ENCODE measurements around the gene EXOC7. TPM values are rescaled to one million over a fixed set of nuclear protein-coding genes. Genes with fewer than 3 reads are reported as not detected.
"Not testable (repeated sequence)": the region's sequence is repeated elsewhere in the genome, so short reads cannot be mapped to it uniquely, and the experiment has no call there.

EXOC7 gene
- polyA plus RNA-seq, 4 donors, result 47.3 to 88.0 (median 49.7) TPM

- H3K36me3 ChIP-seq (ENCODE audit: control insufficient read depth in 3 of 3, insufficient read depth in 2 of 3, low read depth in 1 of 3, low read length in 3 of 3), result peaks cover 20 to 78% (median 21%) of the 10 kb centered on the region in 3 donors
- peak in 1 of 2 donors; percentile 62 for DNase-seq
- 88 to 94% (median 89%) methylated on average over 11 of the region's 11 CpGs for WGBS, 3 donors
Measured at GRCh38 chr17:76050538-76051467, 52.8 kb downstream of the EXOC7 start.

GRCh38 chr17:76049836-76050537, 53.6 kb downstream of the EXOC7 start:
- H3K36me3 ChIP-seq (ENCODE audit: control insufficient read depth in 3 of 3, insufficient read depth in 2 of 3, low read depth in 1 of 3, low read length in 3 of 3), result peaks cover 20 to 77% (median 26%) of the 10 kb centered on the region in 3 donors
- no peak overlapping the region for H3K4me3 ChIP-seq (ENCODE audit: low read depth in 1 of 3, low read length in 3 of 3)
- 95 to 96% (median 95%) methylated on average over 15 of the region's 15 CpGs for WGBS, 3 donors
- no peak for FAIRE-seq
- no peaks in the 10 kb centered on the region for H3K9me3 ChIP-seq (ENCODE audit: control insufficient read depth in 2 of 2, insufficient read depth in 1 of 2, low read depth in 1 of 2, low read length in 1 of 2)
- H3K27ac ChIP-seq (ENCODE audit: low read depth in 1 of 3, low read length in 2 of 3), result peak overlapping the region in 1 of 3 donors; percentile 82
- no peaks in the 10 kb centered on the region for H3K27me3 ChIP-seq (ENCODE audit: control insufficient read depth in 3 of 3, insufficient read depth in 3 of 3, low read length in 3 of 3)
- H3K4me1 ChIP-seq (ENCODE audit: control insufficient read depth in 3 of 3, insufficient read depth in 2 of 3, low read depth in 1 of 3, low read length in 2 of 3), result peaks cover 0 to 24% (median 0%) of the 10 kb centered on the region in 3 donors
- DNase-seq, result no peak

More at GRCh38 chr17:76050538-76051467, 52.8 kb downstream of the EXOC7 start:
- Histone ChIP-seq H3K27ac (ENCODE audit: low read depth in 1 of 3, low read length in 2 of 3) (peak overlapping the region in 1 of 3 donors; percentile 82), H3K27me3 (ENCODE audit: control insufficient read depth in 3 of 3, insufficient read depth in 3 of 3, low read length in 3 of 3) (no peaks in the 10 kb centered on the region), H3K4me3 (ENCODE audit: low read depth in 1 of 3, low read length in 3 of 3) (no peak overlapping the region), H3K4me1 (ENCODE audit: control insufficient read depth in 3 of 3, insufficient read depth in 2 of 3, low read depth in 1 of 3, low read length in 2 of 3) (peaks cover 0 to 24% (median 0%) of the 10 kb centered on the region in 3 donors), H3K9me3 (ENCODE audit: control insufficient read depth in 2 of 2, insufficient read depth in 1 of 2, low read depth in 1 of 2, low read length in 1 of 2) (no peaks in the 10 kb centered on the region)
- FAIRE-seq, result no peak

- FAIRE-seq, result no peak
- Histone ChIP-seq H3K36me3 (ENCODE audit: control insufficient read depth in 3 of 3, insufficient read depth in 2 of 3, low read depth in 1 of 3, low read length in 3 of 3) (peaks cover 20 to 78% (median 32%) of the 10 kb centered on the region in 3 donors), H3K27ac (ENCODE audit: low read depth in 1 of 3, low read length in 2 of 3) (no peak overlapping the region)
Measured at GRCh38 chr17:76049239-76049638, 54.3 kb downstream of the EXOC7 start.

GRCh38 chr17:76048711-76049110, 54.9 kb downstream of the EXOC7 start:
- DNase-seq (no peak), FAIRE-seq (no peak)
- Histone ChIP-seq H3K4me3 (ENCODE audit: low read depth in 1 of 3, low read length in 3 of 3) (no peak overlapping the region), H3K36me3 (ENCODE audit: control insufficient read depth in 3 of 3, insufficient read depth in 2 of 3, low read depth in 1 of 3, low read length in 3 of 3) (peaks cover 24 to 78% (median 32%) of the 10 kb centered on the region in 3 donors), H3K27ac (ENCODE audit: low read depth in 1 of 3, low read length in 2 of 3) (no peak overlapping the region), H3K9me3 (ENCODE audit: control insufficient read depth in 2 of 2, insufficient read depth in 1 of 2, low read depth in 1 of 2, low read length in 1 of 2) (no peaks in the 10 kb centered on the region), H3K4me1 (ENCODE audit: control insufficient read depth in 3 of 3, insufficient read depth in 2 of 3, low read depth in 1 of 3, low read length in 2 of 3) (peaks cover 0 to 22% (median 0%) of the 10 kb centered on the region in 3 donors), H3K27me3 (ENCODE audit: control insufficient read depth in 3 of 3, insufficient read depth in 3 of 3, low read length in 3 of 3) (no peaks in the 10 kb centered on the region)
- 79 to 81% (median 80%) methylated on average over 9 of the region's 9 CpGs for WGBS, 3 donors

More at GRCh38 chr17:76049239-76049638, 54.3 kb downstream of the EXOC7 start:
- no peak for DNase-seq
- H3K9me3 ChIP-seq (ENCODE audit: control insufficient read depth in 2 of 2, insufficient read depth in 1 of 2, low read depth in 1 of 2, low read length in 1 of 2), result no peaks in the 10 kb centered on the region
- no peaks in the 10 kb centered on the region for H3K27me3 ChIP-seq (ENCODE audit: control insufficient read depth in 3 of 3, insufficient read depth in 3 of 3, low read length in 3 of 3)
- 89 to 95% (median 95%) methylated on average over 3 of the region's 3 CpGs for WGBS, 3 donors
- H3K4me1 ChIP-seq (ENCODE audit: control insufficient read depth in 3 of 3, insufficient read depth in 2 of 3, low read depth in 1 of 3, low read length in 2 of 3), result peaks cover 0 to 24% (median 0%) of the 10 kb centered on the region in 3 donors
- H3K4me3 ChIP-seq (ENCODE audit: low read depth in 1 of 3, low read length in 3 of 3), result no peak overlapping the region

GRCh38 chr17:76048025-76048605, 55.5 kb downstream of the EXOC7 start:
- no peak overlapping the region for H3K27ac ChIP-seq (ENCODE audit: low read depth in 1 of 3, low read length in 2 of 3)
- peaks cover 23 to 79% (median 34%) of the 10 kb centered on the region in 3 donors for H3K36me3 ChIP-seq (ENCODE audit: control insufficient read depth in 3 of 3, insufficient read depth in 2 of 3, low read depth in 1 of 3, low read length in 3 of 3)
- H3K4me3 ChIP-seq (ENCODE audit: low read depth in 1 of 3, low read length in 3 of 3), result no peak overlapping the region
- no peaks in the 10 kb centered on the region for H3K27me3 ChIP-seq (ENCODE audit: control insufficient read depth in 3 of 3, insufficient read depth in 3 of 3, low read length in 3 of 3)
- WGBS, 3 donors, result 83 to 88% (median 87%) methylated on average over 9 of the region's 9 CpGs
- DNase-seq, result no peak
- no peaks in the 10 kb centered on the region for H3K9me3 ChIP-seq (ENCODE audit: control insufficient read depth in 2 of 2, insufficient read depth in 1 of 2, low read depth in 1 of 2, low read length in 1 of 2)
- H3K4me1 ChIP-seq (ENCODE audit: control insufficient read depth in 3 of 3, insufficient read depth in 2 of 3, low read depth in 1 of 3, low read length in 2 of 3), result peaks cover 0 to 18% (median 0%) of the 10 kb centered on the region in 3 donors
- no peak for FAIRE-seq

GRCh38 chr17:76046064-76046463, 57.5 kb downstream of the EXOC7 start:
- no peak for DNase-seq
- FAIRE-seq, result no peak
- H3K36me3 ChIP-seq (ENCODE audit: control insufficient read depth in 3 of 3, insufficient read depth in 2 of 3, low read depth in 1 of 3, low read length in 3 of 3), result peaks cover 34 to 90% (median 48%) of the 10 kb centered on the region in 3 donors
- no peaks in the 10 kb centered on the region for H3K9me3 ChIP-seq (ENCODE audit: control insufficient read depth in 2 of 2, insufficient read depth in 1 of 2, low read depth in 1 of 2, low read length in 1 of 2)
- H3K27me3 ChIP-seq (ENCODE audit: control insufficient read depth in 3 of 3, insufficient read depth in 3 of 3, low read length in 3 of 3), result no peaks in the 10 kb centered on the region
- H3K4me3 ChIP-seq (ENCODE audit: low read depth in 1 of 3, low read length in 3 of 3), result no peak overlapping the region
- peaks cover 0 to 15% (median 0%) of the 10 kb centered on the region in 3 donors for H3K4me1 ChIP-seq (ENCODE audit: control insufficient read depth in 3 of 3, insufficient read depth in 2 of 3, low read depth in 1 of 3, low read length in 2 of 3)
- H3K27ac ChIP-seq (ENCODE audit: low read depth in 1 of 3, low read length in 2 of 3), result no peak overlapping the region
- whole genome bisulfite sequencing, 3 donors, result 87 to 92% (median 90%) methylated on average over 8 of the region's 8 CpGs

- H3K9me3 ChIP-seq (ENCODE audit: control insufficient read depth in 2 of 2, insufficient read depth in 1 of 2, low read depth in 1 of 2, low read length in 1 of 2); H3K27me3 ChIP-seq (ENCODE audit: control insufficient read depth in 3 of 3, insufficient read depth in 3 of 3, low read length in 3 of 3); H3K27ac ChIP-seq (ENCODE audit: low read depth in 1 of 3, low read length in 2 of 3); DNase-seq; H3K4me3 ChIP-seq (ENCODE audit: low read depth in 1 of 3, low read length in 3 of 3); FAIRE-seq; H3K4me1 ChIP-seq (ENCODE audit: control insufficient read depth in 3 of 3, insufficient read depth in 2 of 3, low read depth in 1 of 3, low read length in 2 of 3): not testable (repeated sequence)
- WGBS, 3 donors, result 87 to 88% (median 87%) methylated on average over 11 of the region's 11 CpGs
- H3K36me3 ChIP-seq (ENCODE audit: control insufficient read depth in 3 of 3, insufficient read depth in 2 of 3, low read depth in 1 of 3, low read length in 3 of 3), result peaks cover 42 to 92% (median 50%) of the 10 kb centered on the region in 3 donors
Measured at GRCh38 chr17:76044475-76045007, 59.0 kb downstream of the EXOC7 start.

GRCh38 chr17:76042868-76043267, 60.7 kb downstream of the EXOC7 start:
- H3K4me1 ChIP-seq (ENCODE audit: control insufficient read depth in 3 of 3, insufficient read depth in 2 of 3, low read depth in 1 of 3, low read length in 2 of 3); DNase-seq; H3K27me3 ChIP-seq (ENCODE audit: control insufficient read depth in 3 of 3, insufficient read depth in 3 of 3, low read length in 3 of 3); FAIRE-seq; H3K9me3 ChIP-seq (ENCODE audit: control insufficient read depth in 2 of 2, insufficient read depth in 1 of 2, low read depth in 1 of 2, low read length in 1 of 2); H3K4me3 ChIP-seq (ENCODE audit: low read depth in 1 of 3, low read length in 3 of 3); H3K27ac ChIP-seq (ENCODE audit: low read depth in 1 of 3, low read length in 2 of 3): not testable (repeated sequence)
- WGBS, 3 donors, result 94 to 98% (median 97%) methylated on average over 3 of the region's 3 CpGs
- peaks cover 44 to 94% (median 46%) of the 10 kb centered on the region in 3 donors for H3K36me3 ChIP-seq (ENCODE audit: control insufficient read depth in 3 of 3, insufficient read depth in 2 of 3, low read depth in 1 of 3, low read length in 3 of 3)

Measured in small intestine (tissue), 7 donors.